RKO (cell line): ENCODE measurements around the gene OCIAD1.

Experiments
- DNase-seq: peaks from one replicate; pipeline ENCODE4 v3.0.0-alpha.2; 2016; ENCODE audit warnings: low spot score

OCIAD1 gene

GRCh38 chr4:48891028-48891619, 60.2 kb downstream of the OCIAD1 start:
- DNase-seq = no peak

DNA sequence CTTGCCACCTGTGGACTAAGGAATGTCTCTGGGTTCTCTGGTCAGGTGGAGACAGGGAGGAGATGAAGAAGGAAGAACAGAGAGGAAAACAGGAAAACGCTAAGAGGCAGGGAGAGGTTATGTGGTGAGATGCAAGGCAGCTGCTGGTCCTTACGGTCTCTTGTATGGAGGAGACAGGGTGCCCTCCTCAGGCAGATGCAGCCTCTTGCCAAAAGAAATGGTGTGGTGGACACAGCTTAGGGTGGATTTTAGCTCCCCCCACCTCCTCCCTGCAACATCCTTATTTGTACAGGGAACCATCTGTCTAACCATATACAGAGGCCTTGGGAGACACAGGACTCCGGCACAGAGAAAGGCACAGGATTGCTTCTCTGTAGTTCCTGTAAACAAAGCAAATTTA, 66.0 kb downstream of the OCIAD1 start:
- no peak for DNase-seq

- no peak for DNase-seq
Observed at GRCh38 chr4:48898733-48899431, 68.0 kb downstream of the OCIAD1 start.

- DNase-seq = no peak
Observed at GRCh38 chr4:48899432-48899749, 68.5 kb downstream of the OCIAD1 start.

- no peak for DNase-seq
Observed at GRCh38 chr4:48899950-48900349, 69.1 kb downstream of the OCIAD1 start.

GRCh38 chr4:48901196-48901595, 70.3 kb downstream of the OCIAD1 start:
- no peak for DNase-seq

DNA sequence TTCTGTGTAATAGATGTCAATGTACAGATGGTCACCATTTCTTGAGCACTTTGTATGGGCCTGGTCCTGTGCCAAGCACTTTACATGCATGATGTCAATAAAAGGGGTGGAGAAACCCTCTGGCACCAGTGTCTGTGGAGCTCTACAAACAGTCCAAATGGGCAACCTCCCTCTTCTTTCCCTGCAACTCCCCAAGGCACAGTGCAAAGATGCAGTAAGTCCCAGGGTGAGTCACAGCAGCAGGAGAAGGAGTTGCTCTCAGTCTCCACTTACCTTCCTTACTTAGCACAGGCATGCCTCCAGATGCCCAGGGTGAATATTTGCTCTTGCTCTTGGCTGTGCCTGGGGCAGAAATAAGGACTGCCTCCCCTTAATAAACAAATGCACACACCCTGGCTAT, 71.4 kb downstream of the OCIAD1 start:
- peak; percentile 36 for DNase-seq

DNA sequence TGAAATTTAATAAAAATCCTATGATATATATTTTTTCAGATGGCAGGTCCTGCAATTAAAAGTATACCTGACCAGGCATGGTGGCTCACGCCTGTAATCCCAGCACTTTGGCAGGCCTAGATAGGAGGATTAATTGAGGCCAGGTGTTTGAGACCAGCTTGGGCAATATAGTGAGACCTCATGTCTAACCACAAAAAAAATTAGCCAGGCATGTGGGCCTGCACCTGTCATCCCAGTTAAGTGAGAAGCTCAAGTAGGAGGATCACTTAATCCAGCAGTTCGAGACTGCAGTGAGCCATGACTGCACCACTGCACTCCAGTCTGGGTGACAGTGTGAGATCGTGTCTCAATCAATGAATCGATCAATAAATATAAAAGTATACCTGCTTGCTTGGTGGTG, 73.2 kb downstream of the OCIAD1 start:
- no peak for DNase-seq

DNA sequence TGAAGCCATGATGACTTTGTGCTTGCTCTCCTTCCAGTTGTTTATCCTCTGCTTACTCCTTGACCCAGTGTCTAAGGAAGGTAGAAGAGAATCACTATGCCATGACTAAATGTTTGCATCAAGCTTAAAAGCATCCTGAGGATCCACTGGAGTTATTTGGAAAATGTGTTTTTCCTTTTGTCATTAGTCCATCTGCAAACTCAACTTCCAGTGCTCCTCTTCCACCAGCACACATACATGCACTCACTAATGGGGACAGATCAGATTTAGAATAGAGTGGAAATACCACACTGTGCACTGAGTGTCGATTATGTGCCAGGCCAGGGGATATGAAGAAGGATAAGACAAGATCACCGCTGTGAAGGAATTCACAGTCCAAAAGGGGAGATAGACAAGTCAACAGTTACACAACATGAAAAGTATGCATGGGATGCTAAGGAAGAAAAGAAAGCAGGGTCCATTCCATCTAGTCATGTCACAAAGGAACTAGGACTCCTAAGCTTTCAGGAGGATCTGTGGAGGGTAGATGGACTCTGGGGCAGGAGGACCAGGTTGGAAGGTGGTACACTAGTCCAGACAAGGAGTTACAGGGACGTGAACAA, 73.8 kb downstream of the OCIAD1 start:
- no peak for DNase-seq

GRCh38 chr4:48905363-48906015, 74.6 kb downstream of the OCIAD1 start:
- DNase-seq = peak; percentile 91

GRCh38 chr4:48906206-48907173, 75.6 kb downstream of the OCIAD1 start, which contains the start of gene OCIAD2:
TSS of gene OCIAD2 (minus strand) at chr4:48906774. CDS start at chr4:48904549, 2,225 bp downstream.
- peak; percentile 86 for DNase-seq

- no peak for DNase-seq
Observed at GRCh38 chr4:48907706-48908477, 77.0 kb downstream of the OCIAD1 start.

GRCh38 chr4:48908687-48909086, 77.8 kb downstream of the OCIAD1 start:
- DNase-seq = no peak

- DNase-seq = peak; percentile 99
Observed at GRCh38 chr4:48909697-48910096, 78.8 kb downstream of the OCIAD1 start.

DNA sequence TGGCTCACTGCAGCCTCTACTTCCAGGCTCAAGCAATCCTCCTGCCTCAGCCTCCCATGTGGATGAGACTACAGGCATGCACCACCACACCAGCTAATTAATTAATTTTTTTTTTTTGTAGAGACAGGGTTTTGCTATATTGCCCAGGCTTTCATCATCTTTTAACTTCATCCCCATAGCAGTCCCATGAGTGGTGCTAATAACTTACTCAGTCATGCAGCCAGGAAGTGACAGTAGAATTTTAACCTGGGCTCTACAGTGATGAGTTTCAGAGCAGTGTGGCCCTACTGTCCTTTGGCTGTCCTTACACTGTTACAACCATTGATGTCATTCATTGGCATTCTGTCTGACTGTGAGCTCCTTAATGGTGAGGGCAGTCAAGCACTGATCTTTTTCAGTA, 79.6 kb downstream of the OCIAD1 start:
- DNase-seq = peak; percentile 79
